CD4-positive, alpha-beta T cell treated with Interleukin-15 for 1 hour (primary cell): Measurements from ENCODE around the gene SH3PXD2B.
A peak's percentile ranks its signal among the peaks of the same experiment; 100 is the strongest.
"Not testable (repeated sequence)": the region's sequence is repeated elsewhere in the genome, so short reads cannot be mapped to it uniquely, and the experiment has no call there.

Source experiments
- DNase-seq: peaks from one replicate; pipeline ENCODE4 v3.0.0-alpha.2; 2020

The SH3PXD2B gene

DNA sequence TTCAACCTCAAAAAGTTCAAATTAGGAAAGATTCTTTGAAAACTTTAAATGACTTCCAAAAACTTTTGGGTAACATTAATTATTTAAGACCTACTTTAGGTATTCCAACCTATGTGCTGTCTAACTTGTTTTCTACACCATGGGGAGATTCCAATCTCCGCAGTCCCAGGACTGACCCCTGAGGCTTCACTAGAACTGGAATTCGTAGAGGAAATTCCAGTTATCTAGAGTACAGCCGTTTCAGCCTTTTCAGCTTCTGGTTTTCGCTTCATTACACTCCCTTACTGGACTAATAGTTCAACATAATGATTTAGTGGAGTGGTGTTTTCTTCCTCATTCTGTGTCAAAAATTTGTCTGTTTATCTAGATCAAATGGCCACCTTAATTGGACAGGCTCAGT is 55.7 kb downstream of the SH3PXD2B start:
- not testable (repeated sequence) for DNase-seq

DNA sequence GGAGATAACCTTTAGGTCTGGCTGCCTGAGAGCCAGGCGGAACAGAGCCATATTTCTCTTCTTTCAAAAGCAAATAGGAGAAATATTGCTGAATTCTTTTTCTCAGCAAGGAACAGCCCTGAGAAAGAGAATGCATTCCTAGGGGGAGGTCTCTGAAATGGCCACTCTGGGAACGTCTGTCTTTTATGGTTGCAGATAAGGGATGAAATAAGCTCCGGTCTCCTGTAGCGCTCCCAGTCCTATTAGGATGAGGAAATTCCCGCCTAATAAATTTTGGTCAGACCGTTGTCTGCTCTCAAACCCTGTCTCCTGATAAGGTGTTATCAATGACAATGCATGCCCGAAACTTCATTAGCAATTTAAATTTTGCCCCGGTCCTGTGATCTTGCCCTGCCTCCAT is 57.3 kb downstream of the SH3PXD2B start:
- DNase-seq: not testable (repeated sequence)

DNA sequence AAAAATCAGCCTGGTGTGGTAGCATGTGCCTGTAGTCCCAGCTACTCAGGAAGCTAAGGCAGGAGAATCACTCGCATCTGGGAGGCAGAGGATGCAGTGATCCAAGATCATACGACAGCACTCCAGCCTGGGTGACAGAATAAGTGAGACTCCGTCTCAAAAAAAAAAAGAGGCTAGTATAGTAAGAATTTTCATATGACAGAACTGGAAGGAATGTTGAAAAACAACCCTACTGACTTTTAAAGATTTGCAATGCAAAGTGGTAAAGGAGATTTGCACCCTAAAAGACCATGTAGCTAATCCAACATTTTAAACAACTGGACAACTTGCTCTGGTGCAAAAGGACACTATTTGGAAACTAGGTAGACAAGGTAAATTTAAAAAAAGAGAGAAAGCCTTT is 58.1 kb downstream of the SH3PXD2B start:
- no peak for DNase-seq

GRCh38 chr5:172395483-172395882 is 58.8 kb downstream of the SH3PXD2B start:
- DNase-seq: no peak

DNA sequence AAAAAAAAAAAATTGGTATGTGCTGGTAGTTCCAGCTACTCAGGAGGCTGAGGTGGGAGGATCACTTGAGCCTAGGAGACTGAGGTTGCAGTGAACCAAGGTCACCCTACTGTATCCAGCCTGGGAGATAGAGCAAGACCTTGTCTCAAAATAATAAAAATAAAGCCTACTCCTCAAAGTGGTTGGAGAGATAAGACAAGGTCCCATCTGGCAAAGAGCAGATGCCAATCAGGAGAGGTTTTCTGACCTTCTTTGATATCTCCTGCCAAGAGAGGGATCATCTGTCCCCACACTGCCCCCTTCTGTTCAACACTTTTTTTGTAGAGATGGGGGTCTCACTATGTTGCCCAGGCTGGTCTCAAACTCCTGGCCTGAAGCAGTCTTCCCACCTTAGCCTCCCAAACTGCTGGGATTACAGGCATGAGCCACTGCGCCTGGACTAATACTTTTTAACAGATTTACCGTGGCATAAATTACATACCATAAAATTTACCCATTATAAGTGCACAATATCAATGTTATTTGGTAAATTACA is 64.7 kb downstream of the SH3PXD2B start:
- no peak for DNase-seq

DNA sequence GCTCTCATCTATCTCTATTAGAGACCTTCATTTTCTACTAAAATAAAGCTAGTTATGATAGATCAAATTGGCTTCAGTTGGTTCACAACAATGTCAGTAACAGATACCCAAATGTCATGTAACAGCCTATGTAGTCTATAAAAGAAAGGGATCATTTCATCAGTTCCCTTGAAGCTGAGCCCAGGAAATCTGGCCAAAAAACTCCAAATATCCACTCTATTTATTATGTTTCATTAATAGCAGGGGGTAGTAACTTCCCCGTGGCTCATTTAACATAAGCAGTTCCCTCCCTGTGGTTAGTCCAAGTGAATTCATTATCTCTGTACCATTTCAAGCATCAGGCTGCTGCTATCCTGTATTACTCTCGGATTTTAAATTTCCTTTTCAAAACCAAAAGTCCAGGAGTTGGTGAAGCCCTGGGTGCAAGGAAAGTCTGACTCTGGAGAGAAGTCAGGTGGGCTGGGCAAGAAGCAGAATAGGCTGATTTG is 66.0 kb downstream of the SH3PXD2B start:
- DNase-seq: no peak

DNA sequence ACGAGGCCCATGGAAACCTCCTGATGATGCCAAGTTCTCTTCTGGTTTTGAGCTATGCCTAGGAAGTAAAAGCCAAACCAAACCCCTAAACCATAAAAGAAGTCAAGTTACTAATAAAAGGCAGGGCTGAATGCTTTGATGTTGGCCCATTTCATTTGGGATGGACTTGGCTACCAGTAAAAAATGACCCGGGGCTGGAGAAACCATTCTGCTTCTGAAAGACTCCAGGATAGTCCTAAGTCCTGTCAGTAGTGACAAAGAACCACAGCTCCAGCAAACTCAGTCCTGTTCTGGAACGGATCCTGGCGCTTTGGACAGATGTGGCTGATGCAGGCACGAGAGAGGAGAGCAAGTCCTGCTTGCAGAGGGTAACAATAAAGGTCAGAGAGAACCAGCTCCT is 68.6 kb downstream of the SH3PXD2B start:
- DNase-seq: no peak

- no peak for DNase-seq
Observed at GRCh38 chr5:172385010-172385563, 69.2 kb downstream of the SH3PXD2B start.

DNA sequence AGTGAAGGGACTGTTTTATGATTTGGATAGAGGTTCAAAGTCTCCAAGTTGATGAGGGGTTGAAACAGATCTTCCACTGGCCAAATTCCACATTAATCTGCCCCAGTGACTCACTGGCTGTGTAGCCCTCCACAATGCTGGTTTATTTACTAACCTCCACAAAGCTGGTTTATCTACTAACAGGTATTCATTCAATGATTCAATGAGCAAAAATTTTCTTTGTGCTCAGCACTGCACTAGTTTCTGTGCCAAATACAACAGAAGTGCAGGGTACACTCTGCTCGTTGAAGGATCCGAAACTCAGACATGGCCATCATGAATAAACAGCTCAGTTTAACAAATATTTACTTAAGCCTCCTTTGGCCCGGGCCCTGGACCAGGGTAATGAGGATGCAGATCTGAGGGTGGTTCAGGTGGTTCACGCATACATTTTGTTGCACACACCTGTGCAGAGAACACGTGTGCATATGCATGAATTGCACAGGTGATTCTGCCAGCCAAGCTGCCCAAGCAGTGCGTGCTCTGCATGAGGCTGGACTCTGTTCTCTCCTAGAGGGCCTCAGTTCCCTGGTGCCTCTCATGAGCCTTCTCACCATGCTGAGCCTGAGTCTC is 71.0 kb downstream of the SH3PXD2B start:
- DNase-seq: no peak

- no peak for DNase-seq
Observed at GRCh38 chr5:172380987-172381643, 73.2 kb downstream of the SH3PXD2B start.

GRCh38 chr5:172380301-172380986 is 73.9 kb downstream of the SH3PXD2B start:
- DNase-seq: no peak

DNA sequence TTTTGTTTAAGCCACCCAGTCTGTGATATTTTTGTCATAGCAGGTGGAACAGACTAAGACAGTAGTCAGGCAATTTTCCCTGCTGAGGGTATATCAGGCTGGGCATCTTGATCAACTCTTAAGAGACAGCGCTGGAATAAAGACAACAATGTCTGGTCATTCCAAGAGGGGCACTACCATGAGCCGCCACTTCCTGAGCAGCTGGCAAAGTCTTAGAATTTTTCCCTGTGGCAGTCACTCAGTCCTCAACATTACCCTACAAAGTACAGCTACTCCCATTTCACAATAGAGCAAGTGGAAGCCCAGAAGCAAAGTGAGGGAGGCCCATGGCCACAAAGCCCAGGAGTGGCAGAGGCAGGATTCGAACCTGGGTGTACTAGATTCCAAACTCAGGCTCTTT is 74.8 kb downstream of the SH3PXD2B start:
- DNase-seq: no peak

- no peak for DNase-seq
Observed at GRCh38 chr5:172377856-172378255, 76.5 kb downstream of the SH3PXD2B start.

DNA sequence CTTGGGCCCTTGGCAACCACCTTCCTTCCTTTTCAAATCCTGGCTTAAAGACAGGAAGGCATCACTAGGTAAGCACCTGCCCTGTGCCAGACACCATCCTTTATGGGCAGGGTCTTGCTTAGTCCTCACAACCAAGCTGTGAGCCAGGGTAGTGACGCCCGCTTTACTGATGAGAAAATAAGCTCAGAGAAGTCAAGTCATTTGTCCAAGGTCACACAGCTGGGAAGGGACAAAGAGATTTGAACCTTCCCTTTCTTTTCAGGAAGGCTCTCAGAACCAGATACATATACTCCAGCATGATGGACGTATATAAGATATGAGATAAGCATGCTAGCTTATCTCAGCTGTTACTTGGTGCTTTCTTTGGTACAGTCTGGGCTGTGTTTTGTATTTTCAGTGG is 76.9 kb downstream of the SH3PXD2B start:
- no peak for DNase-seq

- DNase-seq: no peak
Observed at GRCh38 chr5:172374783-172375182, 79.5 kb downstream of the SH3PXD2B start.

GRCh38 chr5:172373680-172374079 is 80.6 kb downstream of the SH3PXD2B start:
- no peak for DNase-seq

DNA sequence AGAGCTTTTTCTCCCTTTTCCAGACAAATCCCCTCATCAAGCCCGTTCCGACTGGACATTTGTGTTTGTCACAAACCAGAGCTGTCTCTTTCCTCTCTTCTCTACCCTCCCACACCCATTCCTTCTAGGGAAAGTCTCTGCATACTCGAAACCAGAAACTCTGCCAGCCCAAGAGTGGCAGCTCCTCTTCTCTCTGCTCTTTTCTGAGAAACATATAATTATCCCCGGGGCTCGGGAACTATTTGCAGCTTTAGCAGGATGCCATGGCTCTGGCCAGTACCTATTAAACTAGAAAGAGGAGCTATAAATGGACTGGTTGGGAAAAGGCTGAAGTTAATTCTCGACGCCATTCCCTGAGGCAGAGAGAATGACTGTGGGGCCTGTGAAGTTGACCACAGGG is 82.6 kb downstream of the SH3PXD2B start:
- no peak for DNase-seq

DNA sequence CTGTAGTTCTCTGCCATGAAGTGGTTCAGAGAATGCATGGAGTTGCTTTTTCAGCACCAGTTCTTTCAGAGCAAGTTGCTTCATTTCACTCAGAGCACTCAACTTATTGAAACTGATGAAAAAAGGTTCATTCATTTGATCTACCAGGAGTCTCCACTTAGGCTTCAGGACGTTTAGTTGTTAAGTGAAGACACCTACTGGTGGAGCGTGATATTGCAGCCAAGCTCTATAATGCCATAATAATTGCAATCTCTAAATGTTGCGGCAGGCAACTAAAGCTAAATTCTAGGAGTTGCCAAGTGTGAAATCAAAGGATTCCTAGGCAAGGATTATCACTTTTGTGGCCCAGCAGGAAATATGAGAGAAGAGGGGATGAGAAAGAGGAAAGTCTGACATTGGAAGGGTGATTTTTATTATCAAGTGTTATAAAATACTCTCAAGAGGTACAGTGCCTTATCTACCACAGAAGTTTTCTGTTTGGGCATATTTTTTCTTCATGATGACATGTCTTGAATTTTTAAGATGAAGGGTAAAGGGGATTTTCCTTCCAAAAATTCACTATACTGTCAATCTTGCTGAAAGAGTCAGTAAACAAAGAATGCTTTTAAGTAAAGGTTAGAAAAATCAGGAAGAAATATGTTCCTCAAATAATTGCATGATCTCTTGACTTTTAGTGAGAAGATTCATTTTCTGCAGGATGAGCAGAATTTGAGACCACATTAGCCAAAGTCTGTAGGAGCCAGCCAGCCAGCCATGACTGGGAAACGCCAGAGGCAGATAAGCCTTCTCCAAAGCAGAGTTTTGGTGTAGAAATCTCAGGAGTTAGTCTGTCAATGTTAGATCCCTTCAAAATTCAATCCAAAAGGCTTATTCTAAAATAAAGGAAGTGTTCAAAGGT is 83.4 kb downstream of the SH3PXD2B start:
- DNase-seq: no peak

GRCh38 chr5:172370237-172370640 is 84.1 kb downstream of the SH3PXD2B start:
- DNase-seq: no peak

DNA sequence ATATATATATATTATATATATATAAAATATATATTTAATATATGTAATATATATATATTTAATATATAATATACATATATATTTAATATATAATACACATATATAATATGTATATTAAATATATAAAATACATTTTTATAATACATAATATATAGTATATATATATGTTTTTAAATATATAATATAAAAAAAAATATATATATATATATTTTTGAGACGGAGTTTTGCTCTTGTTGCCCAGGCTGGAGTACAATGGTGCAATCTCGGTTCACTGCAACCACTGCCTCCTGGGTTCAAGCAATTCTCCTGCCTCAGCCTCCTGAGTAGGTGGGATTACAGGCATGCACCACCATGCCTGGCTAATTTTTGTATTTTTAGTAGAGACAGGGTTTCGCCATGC is 85.6 kb downstream of the SH3PXD2B start:
- DNase-seq: not testable (repeated sequence)

GRCh38 chr5:172365948-172366608 is 88.2 kb downstream of the SH3PXD2B start:
- no peak for DNase-seq

DNA sequence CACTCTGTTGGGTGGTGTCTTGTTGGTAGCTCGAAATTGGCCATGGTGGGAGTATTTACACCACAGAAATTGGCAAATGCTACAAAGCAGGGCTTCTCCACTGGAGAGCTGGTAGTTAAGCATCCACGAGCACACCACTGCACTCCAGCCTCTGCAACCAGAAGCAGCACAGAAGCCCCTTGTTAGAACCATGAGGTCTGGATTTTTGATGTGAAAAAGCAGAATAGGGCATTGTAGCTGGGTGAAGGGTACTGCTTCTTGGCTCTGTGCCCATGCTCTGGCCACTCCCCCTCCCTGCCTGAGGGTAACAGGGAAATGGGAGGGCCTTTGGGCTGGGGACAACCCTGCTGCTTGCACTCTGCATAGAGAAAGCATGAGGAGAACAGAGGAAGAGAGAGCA is 89.6 kb downstream of the SH3PXD2B start:
- peak; percentile 43 for DNase-seq
